ENCODE data around the gene ADAP1.

Gene ADAP1

GRCh38 chr7:877312-878232, 76.9 kb downstream of the ADAP1 start (continued):
- TF ChIP-seq KLF7 (tag by site-specific recombination; IDR thresholded peaks at IDR 0.05; ENCODE audit: borderline replicate concordance) (no peak), ZNF146 (tag by site-specific recombination; IDR thresholded peaks at IDR 0.05) (no peak), ZEB2 (tag by site-specific recombination; IDR thresholded peaks at IDR 0.05) (no peak; the same call in 1 of the 2 replicates), ZNF132 (tag by site-specific recombination; IDR thresholded peaks at IDR 0.05; ENCODE audit: borderline replicate concordance) (no peak), CTCF (tag by site-specific recombination; IDR thresholded peaks at IDR 0.05) (no peak), KLF10 (tag by site-specific recombination; IDR thresholded peaks at IDR 0.05) (no peak), ZNF26 (tag by site-specific recombination; IDR thresholded peaks at IDR 0.05) (no peak), SP3 (tag by site-specific recombination; IDR thresholded peaks at IDR 0.05) (0 out of 2 replicates have a peak, but pooled peaks have one; percentile 22), ZNF341 (tag by site-specific recombination; IDR thresholded peaks at IDR 0.05; ENCODE audit: low read depth) (no peak), MYNN (tag by site-specific recombination; IDR thresholded peaks at IDR 0.05; ENCODE audit: borderline replicate concordance) (no peak), KLF17 (tag by site-specific recombination; IDR thresholded peaks at IDR 0.05) (0 out of 2 replicates have a peak, but pooled peaks have one; percentile 1), OVOL3 (tag by site-specific recombination; IDR thresholded peaks at IDR 0.05) (no peak), MZF1 (tag by site-specific recombination; IDR thresholded peaks at IDR 0.05; ENCODE audit: borderline replicate concordance) (no peak), REST (tag by site-specific recombination; IDR thresholded peaks at IDR 0.05) (no peak), ZXDB (tag by site-specific recombination; IDR thresholded peaks at IDR 0.05) (no peak), ZNF473 (tag by site-specific recombination; IDR thresholded peaks at IDR 0.05) (no peak), ZNF549 (tag by site-specific recombination; IDR thresholded peaks at IDR 0.05) (no peak), SCRT2 (tag by site-specific recombination; IDR thresholded peaks at IDR 0.05) (peak; percentile 48; the same call in 1 of the 2 replicates), TCF7L2 (IDR thresholded peaks at IDR 0.05; ENCODE audit: borderline replicate concordance, low read depth, low read length) (no peak), ZNF623 (tag by site-specific recombination; IDR thresholded peaks at IDR 0.05) (no peak)
- TF ChIP-seq, protein P1, sequence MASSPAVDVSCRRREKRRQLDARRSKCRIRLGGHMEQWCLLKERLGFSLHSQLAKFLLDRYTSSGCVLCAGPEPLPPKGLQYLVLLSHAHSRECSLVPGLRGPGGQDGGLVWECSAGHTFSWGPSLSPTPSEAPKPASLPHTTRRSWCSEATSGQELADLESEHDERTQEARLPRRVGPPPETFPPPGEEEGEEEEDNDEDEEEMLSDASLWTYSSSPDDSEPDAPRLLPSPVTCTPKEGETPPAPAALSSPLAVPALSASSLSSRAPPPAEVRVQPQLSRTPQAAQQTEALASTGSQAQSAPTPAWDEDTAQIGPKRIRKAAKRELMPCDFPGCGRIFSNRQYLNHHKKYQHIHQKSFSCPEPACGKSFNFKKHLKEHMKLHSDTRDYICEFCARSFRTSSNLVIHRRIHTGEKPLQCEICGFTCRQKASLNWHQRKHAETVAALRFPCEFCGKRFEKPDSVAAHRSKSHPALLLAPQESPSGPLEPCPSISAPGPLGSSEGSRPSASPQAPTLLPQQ (tag by site-specific recombination; IDR thresholded peaks at IDR 0.05) = no peak
- TF ChIP-seq, protein P2, sequence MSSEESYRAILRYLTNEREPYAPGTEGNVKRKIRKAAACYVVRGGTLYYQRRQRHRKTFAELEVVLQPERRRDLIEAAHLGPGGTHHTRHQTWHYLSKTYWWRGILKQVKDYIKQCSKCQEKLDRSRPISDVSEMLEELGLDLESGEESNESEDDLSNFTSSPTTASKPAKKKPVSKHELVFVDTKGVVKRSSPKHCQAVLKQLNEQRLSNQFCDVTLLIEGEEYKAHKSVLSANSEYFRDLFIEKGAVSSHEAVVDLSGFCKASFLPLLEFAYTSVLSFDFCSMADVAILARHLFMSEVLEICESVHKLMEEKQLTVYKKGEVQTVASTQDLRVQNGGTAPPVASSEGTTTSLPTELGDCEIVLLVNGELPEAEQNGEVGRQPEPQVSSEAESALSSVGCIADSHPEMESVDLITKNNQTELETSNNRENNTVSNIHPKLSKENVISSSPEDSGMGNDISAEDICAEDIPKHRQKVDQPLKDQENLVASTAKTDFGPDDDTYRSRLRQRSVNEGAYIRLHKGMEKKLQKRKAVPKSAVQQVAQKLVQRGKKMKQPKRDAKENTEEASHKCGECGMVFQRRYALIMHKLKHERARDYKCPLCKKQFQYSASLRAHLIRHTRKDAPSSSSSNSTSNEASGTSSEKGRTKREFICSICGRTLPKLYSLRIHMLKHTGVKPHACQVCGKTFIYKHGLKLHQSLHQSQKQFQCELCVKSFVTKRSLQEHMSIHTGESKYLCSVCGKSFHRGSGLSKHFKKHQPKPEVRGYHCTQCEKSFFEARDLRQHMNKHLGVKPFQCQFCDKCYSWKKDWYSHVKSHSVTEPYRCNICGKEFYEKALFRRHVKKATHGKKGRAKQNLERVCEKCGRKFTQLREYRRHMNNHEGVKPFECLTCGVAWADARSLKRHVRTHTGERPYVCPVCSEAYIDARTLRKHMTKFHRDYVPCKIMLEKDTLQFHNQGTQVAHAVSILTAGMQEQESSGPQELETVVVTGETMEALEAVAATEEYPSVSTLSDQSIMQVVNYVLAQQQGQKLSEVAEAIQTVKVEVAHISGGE (tag by site-specific recombination; conservative IDR thresholded peaks at IDR 0.05; ENCODE audit: low read depth) = 0 out of 2 replicates have a peak, but pooled peaks have one; percentile 8
- TF ChIP-seq, protein P3, sequence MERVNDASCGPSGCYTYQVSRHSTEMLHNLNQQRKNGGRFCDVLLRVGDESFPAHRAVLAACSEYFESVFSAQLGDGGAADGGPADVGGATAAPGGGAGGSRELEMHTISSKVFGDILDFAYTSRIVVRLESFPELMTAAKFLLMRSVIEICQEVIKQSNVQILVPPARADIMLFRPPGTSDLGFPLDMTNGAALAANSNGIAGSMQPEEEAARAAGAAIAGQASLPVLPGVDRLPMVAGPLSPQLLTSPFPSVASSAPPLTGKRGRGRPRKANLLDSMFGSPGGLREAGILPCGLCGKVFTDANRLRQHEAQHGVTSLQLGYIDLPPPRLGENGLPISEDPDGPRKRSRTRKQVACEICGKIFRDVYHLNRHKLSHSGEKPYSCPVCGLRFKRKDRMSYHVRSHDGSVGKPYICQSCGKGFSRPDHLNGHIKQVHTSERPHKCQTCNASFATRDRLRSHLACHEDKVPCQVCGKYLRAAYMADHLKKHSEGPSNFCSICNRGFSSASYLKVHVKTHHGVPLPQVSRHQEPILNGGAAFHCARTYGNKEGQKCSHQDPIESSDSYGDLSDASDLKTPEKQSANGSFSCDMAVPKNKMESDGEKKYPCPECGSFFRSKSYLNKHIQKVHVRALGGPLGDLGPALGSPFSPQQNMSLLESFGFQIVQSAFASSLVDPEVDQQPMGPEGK (tag by site-specific recombination; IDR thresholded peaks at IDR 0.05) = peak; percentile 7; the same call in 1 of the 2 replicates
